Brain microvascular endothelial cell (primary cell): ENCODE measurements around the gene GPALPP1.

Source experiments
- DNase-seq: peaks from one replicate; pipeline ENCODE4 v3.0.0-alpha.2; 2020
- H3K27ac ChIP-seq: fragments of 250-450 bp; sonication (Bioruptor Pico); 2 replicates; pipeline ENCODE4 v1.5.1; 2020; ENCODE audit warnings: mild to moderate bottlenecking, moderate library complexity
- H3K27me3 ChIP-seq: fragments of 250-450 bp; sonication (Bioruptor Pico); replicated peaks from 2 replicates; pipeline ENCODE4 v1.5.1; 2020; ENCODE audit warnings: mild to moderate bottlenecking
- H3K36me3 ChIP-seq: fragments of 250-450 bp; sonication (Bioruptor Pico); replicated peaks from 2 replicates; pipeline ENCODE4 v1.5.1; 2020; ENCODE audit warnings: mild to moderate bottlenecking
- H3K4me3 ChIP-seq: 2 replicates; pipeline ENCODE4 v1.5.1; 2011; ENCODE audit warnings: low read depth, mild to moderate bottlenecking, control low read depth, low read length, moderate library complexity
- CTCF ChIP-seq: IDR thresholded peaks from 2 replicates; pipeline ENCODE4 v1.5.1; 2011; ENCODE audit warnings: low read depth, mild to moderate bottlenecking, moderate library complexity, low read length, control low read depth, inconsistent platforms; ENCODE audit errors: missing control alignments
- in situ Hi-C: cut with HindIII; loops from 2 replicates; pipeline ENCODE4 v1.10.0; 2017; ENCODE audit warnings: low sequenced_read_pairs, low pct_ligation_motif_present

GPALPP1 gene

GRCh38 chr13:44972956-44973581, 16.3 kb upstream of the GPALPP1 start:
- in situ Hi-C loops: no loop called here
- peak; percentile 31 for TF ChIP-seq CTCF
- H3K27me3 ChIP-seq: no peaks in the 10 kb centered on the region
- DNase-seq: no peak
- peaks cover 2% of the 10 kb centered on the region for H3K36me3 ChIP-seq
- H3K27ac ChIP-seq: no peak overlapping the region
- no peak overlapping the region for H3K4me3 ChIP-seq

- Histone ChIP-seq H3K36me3 (peaks cover 5% of the 10 kb centered on the region), H3K4me3 (no peak overlapping the region), H3K27ac (no peak overlapping the region), H3K27me3 (no peaks in the 10 kb centered on the region)
- no peak for TF ChIP-seq CTCF
- in situ Hi-C loops: no loop called here
- peak; percentile 54 for DNase-seq
Measured at GRCh38 chr13:44974056-44974793, 15.1 kb upstream of the GPALPP1 start.

- Histone ChIP-seq H3K27me3 (no peaks in the 10 kb centered on the region), H3K4me3 (no peak overlapping the region), H3K27ac (no peak overlapping the region), H3K36me3 (peaks cover 11% of the 10 kb centered on the region)
- no peak for TF ChIP-seq CTCF
- no peak for DNase-seq
- in situ Hi-C loops: no loop called here
Measured at GRCh38 chr13:44976196-44976595, 13.1 kb upstream of the GPALPP1 start.

- in situ Hi-C loops: no loop called here
- no peak for DNase-seq
- TF ChIP-seq CTCF: no peak
- no peaks in the 10 kb centered on the region for H3K27me3 ChIP-seq
- H3K36me3 ChIP-seq: peaks cover 11% of the 10 kb centered on the region
- H3K27ac ChIP-seq: no peak overlapping the region
- no peak overlapping the region for H3K4me3 ChIP-seq
Measured at GRCh38 chr13:44976949-44977583, 12.3 kb upstream of the GPALPP1 start.

- Histone ChIP-seq H3K27me3 (no peaks in the 10 kb centered on the region), H3K4me3 (no peak overlapping the region), H3K36me3 (peaks cover 11% of the 10 kb centered on the region), H3K27ac (no peak overlapping the region)
- in situ Hi-C loops: no loop called here
- no peak for DNase-seq
- no peak for TF ChIP-seq CTCF
Measured at GRCh38 chr13:44978328-44978727, 11.0 kb upstream of the GPALPP1 start.
